WTC11 (cell line): ENCODE measurements around the gene HOXD13. TPM values are rescaled to one million over a fixed set of nuclear protein-coding genes. Genes with fewer than 3 reads are reported as not detected.

ENCODE experiments used
- ESRRA ChIP-seq: sonication (generic); formaldehyde crosslinking; IDR thresholded peaks from 2 replicates; pipeline ENCODE4 v1.8.1; 2022; ENCODE audit warnings: mild to moderate bottlenecking, missing genetic modification reagents, borderline replicate concordance
- GABPB1 ChIP-seq: sonication (generic); formaldehyde crosslinking; IDR thresholded peaks from 2 replicates; pipeline ENCODE4 v1.8.1; 2023; ENCODE audit warnings: mild to moderate bottlenecking, missing genetic modification reagents
- HMGA2 ChIP-seq: fragments of 250-450 bp; sonication (Bioruptor Pico); IDR thresholded peaks from 2 replicates; pipeline ENCODE4 v1.4.0; 2021; ENCODE audit warnings: mild to moderate bottlenecking, moderate library complexity
- KAT7 ChIP-seq: sonication (generic); formaldehyde crosslinking; IDR thresholded peaks from 2 replicates; pipeline ENCODE4 v1.8.1; 2023; ENCODE audit warnings: missing genetic modification reagents, mild to moderate bottlenecking, borderline replicate concordance
- NFATC4 ChIP-seq: fragments of 250-450 bp; sonication (Bioruptor Pico); IDR thresholded peaks from 2 replicates; pipeline ENCODE4 v1.9.0; 2021; ENCODE audit warnings: mild to moderate bottlenecking
- NR1H2 ChIP-seq: sonication (generic); formaldehyde crosslinking; IDR thresholded peaks from 2 replicates; pipeline ENCODE4 v1.9.0; 2021; ENCODE audit warnings: mild to moderate bottlenecking, moderate library complexity, missing genetic modification reagents
- OVOL2 ChIP-seq: fragments of 250-450 bp; sonication (Bioruptor Pico); IDR thresholded peaks from 2 replicates; pipeline ENCODE4 v1.9.0; 2021; ENCODE audit warnings: mild to moderate bottlenecking, borderline replicate concordance
- RORB ChIP-seq: fragments of 250-450 bp; sonication (Bioruptor Pico); IDR thresholded peaks from 2 replicates; pipeline ENCODE4 v1.9.0; 2021; ENCODE audit warnings: mild to moderate bottlenecking
- SP1 ChIP-seq: sonication (generic); formaldehyde crosslinking; conservative IDR thresholded peaks from 2 replicates; pipeline ENCODE4 v1.8.1; 2022; ENCODE audit warnings: missing genetic modification reagents
- ZNF138 ChIP-seq: sonication (generic); formaldehyde crosslinking; conservative IDR thresholded peaks from 2 replicates; pipeline ENCODE4 v1.8.1; 2022; ENCODE audit warnings: mild to moderate bottlenecking, moderate library complexity, missing genetic modification reagents
- ZNF396 ChIP-seq: fragments of 250-450 bp; sonication (Bioruptor Pico); IDR thresholded peaks from 2 replicates; pipeline ENCODE4 v1.8.0; 2021; ENCODE audit warnings: mild to moderate bottlenecking, moderate library complexity, borderline replicate concordance
- total RNA-seq: library from RNA; stranded (reverse); gene quantifications from 3 replicates; pipeline ENCODE4 v1.2.3, GENCODE V29; 2021
- TF ChIP-seq, protein P1 (sequence below): sonication (generic); formaldehyde crosslinking; IDR thresholded peaks from 2 replicates; pipeline ENCODE4 v1.8.1; 2023; ENCODE audit warnings: mild to moderate bottlenecking, missing genetic modification reagents
- TF ChIP-seq, protein P2 (sequence below): fragments of 250-450 bp; sonication (Bioruptor Pico); IDR thresholded peaks from 2 replicates; pipeline ENCODE4 v2.1.2; 2022; ENCODE audit warnings: mild to moderate bottlenecking, moderate library complexity
- TF ChIP-seq, protein P3 (sequence below): sonication (generic); formaldehyde crosslinking; IDR thresholded peaks from 2 replicates; pipeline ENCODE4 v1.8.1; 2022; ENCODE audit warnings: low read depth, mild to moderate bottlenecking, moderate library complexity, missing genetic modification reagents, borderline replicate concordance
- TF ChIP-seq, protein P4 (sequence below): fragments of 200-600 bp; IDR thresholded peaks from 2 replicates; pipeline ENCODE4 v1.8.0; 2022; ENCODE audit warnings: antibody characterized with exemption
- TF ChIP-seq, protein P5 (sequence below): fragments of 250-450 bp; sonication (Bioruptor Pico); IDR thresholded peaks from 2 replicates; pipeline ENCODE4 v1.9.0; 2021; ENCODE audit warnings: moderate library complexity, mild to moderate bottlenecking, inconsistent platforms, borderline replicate concordance
- TF ChIP-seq, protein P6 (sequence below): sonication (generic); formaldehyde crosslinking; IDR thresholded peaks from 2 replicates; pipeline ENCODE4 v1.8.1; 2023; ENCODE audit warnings: mild to moderate bottlenecking, missing genetic modification reagents
- TF ChIP-seq, protein P7 (sequence below): sonication (generic); formaldehyde crosslinking; IDR thresholded peaks from 2 replicates; pipeline ENCODE4 v1.8.1; 2023; ENCODE audit warnings: mild to moderate bottlenecking, missing genetic modification reagents, moderate library complexity
- TF ChIP-seq, protein P8 (sequence below): sonication (generic); formaldehyde crosslinking; IDR thresholded peaks from 2 replicates; pipeline ENCODE4 v1.8.0; 2022; ENCODE audit warnings: mild to moderate bottlenecking, missing genetic modification reagents
- TF ChIP-seq, protein P9 (sequence below): sonication (generic); formaldehyde crosslinking; IDR thresholded peaks from 2 replicates; pipeline ENCODE4 v1.8.0; 2022; ENCODE audit warnings: mild to moderate bottlenecking, missing genetic modification reagents
- TF ChIP-seq, protein P10 (sequence below): sonication (generic); formaldehyde crosslinking; IDR thresholded peaks from 2 replicates; pipeline ENCODE4 v1.8.0; 2022; ENCODE audit warnings: mild to moderate bottlenecking, missing genetic modification reagents

The HOXD13 gene
- total RNA-seq, 1 experiment from 2014 or later: not detected

DNA sequence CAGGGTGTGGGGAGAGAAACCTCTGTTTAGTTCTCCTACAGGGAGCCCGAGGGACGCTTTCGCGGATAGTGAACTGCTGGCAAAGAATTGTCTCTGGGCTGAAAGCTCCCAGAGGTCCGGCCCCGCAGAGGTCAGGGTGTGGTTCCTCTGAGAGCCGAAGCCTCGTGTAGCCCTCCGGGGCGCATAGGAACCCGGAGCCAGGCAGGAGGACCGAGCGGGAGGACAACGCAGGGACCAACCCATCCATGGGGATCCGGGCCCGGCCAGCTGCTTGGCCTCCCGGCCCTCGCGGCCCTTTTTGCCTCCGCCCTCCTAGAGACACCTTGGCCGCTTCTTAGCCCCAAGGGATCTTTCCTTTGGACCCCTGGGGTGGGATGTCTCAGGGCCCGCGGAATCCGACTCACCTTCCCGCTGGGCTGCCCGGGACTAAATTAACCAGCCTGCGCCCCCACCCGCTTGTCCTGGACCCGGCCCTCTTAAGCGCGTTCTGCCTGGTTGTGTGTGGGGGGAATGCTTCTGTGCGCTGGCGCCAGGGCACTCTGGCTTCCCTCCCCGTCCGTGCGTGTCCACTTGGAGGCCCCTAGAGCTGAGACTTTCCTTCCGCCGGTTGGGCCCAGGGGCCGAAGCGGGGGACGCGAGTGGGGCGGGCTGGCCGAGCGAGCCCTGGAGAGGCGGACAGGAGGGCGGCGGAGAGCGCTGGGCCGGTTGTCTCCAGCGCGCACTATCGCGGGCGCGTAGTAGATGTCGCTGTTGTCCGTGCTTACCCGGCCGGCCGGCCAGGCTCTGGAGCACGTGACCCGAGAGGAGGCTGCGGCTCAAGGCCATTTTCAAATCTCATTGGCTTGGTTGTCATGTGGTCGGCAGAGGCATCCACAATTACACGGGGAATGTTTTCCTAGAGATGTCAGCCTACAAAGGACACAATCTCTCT lies 23.6 kb downstream of the HOXD13 start, which contains the start of gene HOXD10 (continued):
- TF ChIP-seq, protein P1, sequence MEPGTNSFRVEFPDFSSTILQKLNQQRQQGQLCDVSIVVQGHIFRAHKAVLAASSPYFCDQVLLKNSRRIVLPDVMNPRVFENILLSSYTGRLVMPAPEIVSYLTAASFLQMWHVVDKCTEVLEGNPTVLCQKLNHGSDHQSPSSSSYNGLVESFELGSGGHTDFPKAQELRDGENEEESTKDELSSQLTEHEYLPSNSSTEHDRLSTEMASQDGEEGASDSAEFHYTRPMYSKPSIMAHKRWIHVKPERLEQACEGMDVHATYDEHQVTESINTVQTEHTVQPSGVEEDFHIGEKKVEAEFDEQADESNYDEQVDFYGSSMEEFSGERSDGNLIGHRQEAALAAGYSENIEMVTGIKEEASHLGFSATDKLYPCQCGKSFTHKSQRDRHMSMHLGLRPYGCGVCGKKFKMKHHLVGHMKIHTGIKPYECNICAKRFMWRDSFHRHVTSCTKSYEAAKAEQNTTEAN (CRISPR knock-in tag): no peak
- TF ChIP-seq ZNF138: no peak
- TF ChIP-seq, protein P2, sequence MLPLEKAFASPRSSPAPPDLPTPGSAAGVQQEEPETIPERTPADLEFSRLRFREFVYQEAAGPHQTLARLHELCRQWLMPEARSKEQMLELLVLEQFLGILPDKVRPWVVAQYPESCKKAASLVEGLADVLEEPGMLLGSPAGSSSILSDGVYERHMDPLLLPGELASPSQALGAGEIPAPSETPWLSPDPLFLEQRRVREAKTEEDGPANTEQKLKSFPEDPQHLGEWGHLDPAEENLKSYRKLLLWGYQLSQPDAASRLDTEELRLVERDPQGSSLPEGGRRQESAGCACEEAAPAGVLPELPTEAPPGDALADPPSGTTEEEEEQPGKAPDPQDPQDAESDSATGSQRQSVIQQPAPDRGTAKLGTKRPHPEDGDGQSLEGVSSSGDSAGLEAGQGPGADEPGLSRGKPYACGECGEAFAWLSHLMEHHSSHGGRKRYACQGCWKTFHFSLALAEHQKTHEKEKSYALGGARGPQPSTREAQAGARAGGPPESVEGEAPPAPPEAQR (CRISPR knock-in tag): no peak
- no peak for TF ChIP-seq GABPB1 (CRISPR knock-in tag)
- TF ChIP-seq OVOL2 (CRISPR knock-in tag): no peak
- TF ChIP-seq, protein P3, sequence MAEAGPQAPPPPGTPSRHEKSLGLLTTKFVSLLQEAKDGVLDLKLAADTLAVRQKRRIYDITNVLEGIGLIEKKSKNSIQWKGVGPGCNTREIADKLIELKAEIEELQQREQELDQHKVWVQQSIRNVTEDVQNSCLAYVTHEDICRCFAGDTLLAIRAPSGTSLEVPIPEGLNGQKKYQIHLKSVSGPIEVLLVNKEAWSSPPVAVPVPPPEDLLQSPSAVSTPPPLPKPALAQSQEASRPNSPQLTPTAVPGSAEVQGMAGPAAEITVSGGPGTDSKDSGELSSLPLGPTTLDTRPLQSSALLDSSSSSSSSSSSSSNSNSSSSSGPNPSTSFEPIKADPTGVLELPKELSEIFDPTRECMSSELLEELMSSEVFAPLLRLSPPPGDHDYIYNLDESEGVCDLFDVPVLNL (CRISPR knock-in tag): no peak
- TF ChIP-seq, protein P4, sequence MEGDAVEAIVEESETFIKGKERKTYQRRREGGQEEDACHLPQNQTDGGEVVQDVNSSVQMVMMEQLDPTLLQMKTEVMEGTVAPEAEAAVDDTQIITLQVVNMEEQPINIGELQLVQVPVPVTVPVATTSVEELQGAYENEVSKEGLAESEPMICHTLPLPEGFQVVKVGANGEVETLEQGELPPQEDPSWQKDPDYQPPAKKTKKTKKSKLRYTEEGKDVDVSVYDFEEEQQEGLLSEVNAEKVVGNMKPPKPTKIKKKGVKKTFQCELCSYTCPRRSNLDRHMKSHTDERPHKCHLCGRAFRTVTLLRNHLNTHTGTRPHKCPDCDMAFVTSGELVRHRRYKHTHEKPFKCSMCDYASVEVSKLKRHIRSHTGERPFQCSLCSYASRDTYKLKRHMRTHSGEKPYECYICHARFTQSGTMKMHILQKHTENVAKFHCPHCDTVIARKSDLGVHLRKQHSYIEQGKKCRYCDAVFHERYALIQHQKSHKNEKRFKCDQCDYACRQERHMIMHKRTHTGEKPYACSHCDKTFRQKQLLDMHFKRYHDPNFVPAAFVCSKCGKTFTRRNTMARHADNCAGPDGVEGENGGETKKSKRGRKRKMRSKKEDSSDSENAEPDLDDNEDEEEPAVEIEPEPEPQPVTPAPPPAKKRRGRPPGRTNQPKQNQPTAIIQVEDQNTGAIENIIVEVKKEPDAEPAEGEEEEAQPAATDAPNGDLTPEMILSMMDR: no peak
- TF ChIP-seq, protein P5, sequence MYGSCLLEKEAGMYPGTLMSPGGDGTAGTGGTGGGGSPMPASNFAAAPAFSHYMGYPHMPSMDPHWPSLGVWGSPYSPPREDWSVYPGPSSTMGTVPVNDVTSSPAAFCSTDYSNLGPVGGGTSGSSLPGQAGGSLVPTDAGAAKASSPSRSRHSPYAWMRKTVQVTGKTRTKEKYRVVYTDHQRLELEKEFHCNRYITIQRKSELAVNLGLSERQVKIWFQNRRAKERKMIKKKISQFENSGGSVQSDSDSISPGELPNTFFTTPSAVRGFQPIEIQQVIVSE (CRISPR knock-in tag): no peak
- no peak for TF ChIP-seq NFATC4 (CRISPR knock-in tag)
- TF ChIP-seq HMGA2 (CRISPR knock-in tag): no peak
- TF ChIP-seq, protein P6, sequence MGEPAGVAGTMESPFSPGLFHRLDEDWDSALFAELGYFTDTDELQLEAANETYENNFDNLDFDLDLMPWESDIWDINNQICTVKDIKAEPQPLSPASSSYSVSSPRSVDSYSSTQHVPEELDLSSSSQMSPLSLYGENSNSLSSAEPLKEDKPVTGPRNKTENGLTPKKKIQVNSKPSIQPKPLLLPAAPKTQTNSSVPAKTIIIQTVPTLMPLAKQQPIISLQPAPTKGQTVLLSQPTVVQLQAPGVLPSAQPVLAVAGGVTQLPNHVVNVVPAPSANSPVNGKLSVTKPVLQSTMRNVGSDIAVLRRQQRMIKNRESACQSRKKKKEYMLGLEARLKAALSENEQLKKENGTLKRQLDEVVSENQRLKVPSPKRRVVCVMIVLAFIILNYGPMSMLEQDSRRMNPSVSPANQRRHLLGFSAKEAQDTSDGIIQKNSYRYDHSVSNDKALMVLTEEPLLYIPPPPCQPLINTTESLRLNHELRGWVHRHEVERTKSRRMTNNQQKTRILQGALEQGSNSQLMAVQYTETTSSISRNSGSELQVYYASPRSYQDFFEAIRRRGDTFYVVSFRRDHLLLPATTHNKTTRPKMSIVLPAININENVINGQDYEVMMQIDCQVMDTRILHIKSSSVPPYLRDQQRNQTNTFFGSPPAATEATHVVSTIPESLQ (CRISPR knock-in tag): no peak
- TF ChIP-seq, protein P7, sequence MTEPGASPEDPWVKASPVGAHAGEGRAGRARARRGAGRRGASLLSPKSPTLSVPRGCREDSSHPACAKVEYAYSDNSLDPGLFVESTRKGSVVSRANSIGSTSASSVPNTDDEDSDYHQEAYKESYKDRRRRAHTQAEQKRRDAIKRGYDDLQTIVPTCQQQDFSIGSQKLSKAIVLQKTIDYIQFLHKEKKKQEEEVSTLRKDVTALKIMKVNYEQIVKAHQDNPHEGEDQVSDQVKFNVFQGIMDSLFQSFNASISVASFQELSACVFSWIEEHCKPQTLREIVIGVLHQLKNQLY (CRISPR knock-in tag): no peak
- TF ChIP-seq KAT7: no peak
- TF ChIP-seq, protein P8, sequence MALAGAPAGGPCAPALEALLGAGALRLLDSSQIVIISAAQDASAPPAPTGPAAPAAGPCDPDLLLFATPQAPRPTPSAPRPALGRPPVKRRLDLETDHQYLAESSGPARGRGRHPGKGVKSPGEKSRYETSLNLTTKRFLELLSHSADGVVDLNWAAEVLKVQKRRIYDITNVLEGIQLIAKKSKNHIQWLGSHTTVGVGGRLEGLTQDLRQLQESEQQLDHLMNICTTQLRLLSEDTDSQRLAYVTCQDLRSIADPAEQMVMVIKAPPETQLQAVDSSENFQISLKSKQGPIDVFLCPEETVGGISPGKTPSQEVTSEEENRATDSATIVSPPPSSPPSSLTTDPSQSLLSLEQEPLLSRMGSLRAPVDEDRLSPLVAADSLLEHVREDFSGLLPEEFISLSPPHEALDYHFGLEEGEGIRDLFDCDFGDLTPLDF (CRISPR knock-in tag): no peak
- TF ChIP-seq RORB (CRISPR knock-in tag): no peak
- no peak for TF ChIP-seq NR1H2 (CRISPR knock-in tag)
- TF ChIP-seq, protein P9, sequence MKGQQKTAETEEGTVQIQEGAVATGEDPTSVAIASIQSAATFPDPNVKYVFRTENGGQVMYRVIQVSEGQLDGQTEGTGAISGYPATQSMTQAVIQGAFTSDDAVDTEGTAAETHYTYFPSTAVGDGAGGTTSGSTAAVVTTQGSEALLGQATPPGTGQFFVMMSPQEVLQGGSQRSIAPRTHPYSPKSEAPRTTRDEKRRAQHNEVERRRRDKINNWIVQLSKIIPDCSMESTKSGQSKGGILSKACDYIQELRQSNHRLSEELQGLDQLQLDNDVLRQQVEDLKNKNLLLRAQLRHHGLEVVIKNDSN (CRISPR knock-in tag): peak; percentile 95
- TF ChIP-seq, protein P10, sequence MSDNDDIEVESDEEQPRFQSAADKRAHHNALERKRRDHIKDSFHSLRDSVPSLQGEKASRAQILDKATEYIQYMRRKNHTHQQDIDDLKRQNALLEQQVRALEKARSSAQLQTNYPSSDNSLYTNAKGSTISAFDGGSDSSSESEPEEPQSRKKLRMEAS (CRISPR knock-in tag): peak; percentile 40; the same call in 1 of the 2 replicates
- no peak for TF ChIP-seq ESRRA (CRISPR knock-in tag)
- TF ChIP-seq ZNF396 (CRISPR knock-in tag): no peak
- no peak for TF ChIP-seq SP1 (CRISPR knock-in tag)
